ENCODE data around the gene ZSCAN22.
"Not testable (repeated sequence)": the region's sequence is repeated elsewhere in the genome, so short reads cannot be mapped to it uniquely, and the experiment has no call there.

The ZSCAN22 gene

GRCh38 chr19:58318297-58318696, 8.5 kb upstream of the ZSCAN22 start:
- no peak for DNase-seq

- no peak for DNase-seq
Observed at GRCh38 chr19:58319241-58319640, 7.6 kb upstream of the ZSCAN22 start.

GRCh38 chr19:58325311-58326022, 1.3 kb upstream of the ZSCAN22 start:
- peak; percentile 27 for DNase-seq

- DNase-seq, result no peak
Observed at GRCh38 chr19:58326501-58326913, 287 bp upstream of the ZSCAN22 start.

- peak; percentile 18 for DNase-seq
Observed at GRCh38 chr19:58328999-58329398, 2.2 kb downstream of the ZSCAN22 start.

GRCh38 chr19:58330458-58330857, 3.7 kb downstream of the ZSCAN22 start:
- DNase-seq, result no peak

- DNase-seq, result no peak
Observed at GRCh38 chr19:58332697-58333096, 5.9 kb downstream of the ZSCAN22 start.

- DNase-seq, result no peak
Observed at GRCh38 chr19:58334691-58335249, 8.0 kb downstream of the ZSCAN22 start.

GRCh38 chr19:58335630-58336029, 8.8 kb downstream of the ZSCAN22 start:
- DNase-seq, result no peak

- no peak for DNase-seq
Observed at GRCh38 chr19:58336216-58336615, 9.4 kb downstream of the ZSCAN22 start.

GRCh38 chr19:58336820-58337219, 10.0 kb downstream of the ZSCAN22 start:
- DNase-seq, result no peak

GRCh38 chr19:58338336-58338735, 11.5 kb downstream of the ZSCAN22 start:
- DNase-seq, result no peak

- DNase-seq, result no peak
Observed at GRCh38 chr19:58338825-58339558, 12.2 kb downstream of the ZSCAN22 start.

- DNase-seq, result no peak
Observed at GRCh38 chr19:58345558-58345957, 18.8 kb downstream of the ZSCAN22 start.

GRCh38 chr19:58346961-58347929, 20.5 kb downstream of the ZSCAN22 start:
- peak; percentile 73 for DNase-seq

GRCh38 chr19:58348080-58348479, 21.3 kb downstream of the ZSCAN22 start:
- DNase-seq, result not testable (repeated sequence)

- no peak for DNase-seq
Observed at GRCh38 chr19:58349590-58349989, 22.8 kb downstream of the ZSCAN22 start.

- DNase-seq, result no peak
Observed at GRCh38 chr19:58350001-58350861, 23.4 kb downstream of the ZSCAN22 start.

- no peak for DNase-seq
Observed at GRCh38 chr19:58350871-58351557, 24.2 kb downstream of the ZSCAN22 start.

GRCh38 chr19:58351558-58351878, 24.7 kb downstream of the ZSCAN22 start:
- no peak for DNase-seq

GRCh38 chr19:58351990-58352755, 25.4 kb downstream of the ZSCAN22 start:
- no peak for DNase-seq
